ENCODE results near the gene KBTBD12.

KBTBD12 gene

DNA sequence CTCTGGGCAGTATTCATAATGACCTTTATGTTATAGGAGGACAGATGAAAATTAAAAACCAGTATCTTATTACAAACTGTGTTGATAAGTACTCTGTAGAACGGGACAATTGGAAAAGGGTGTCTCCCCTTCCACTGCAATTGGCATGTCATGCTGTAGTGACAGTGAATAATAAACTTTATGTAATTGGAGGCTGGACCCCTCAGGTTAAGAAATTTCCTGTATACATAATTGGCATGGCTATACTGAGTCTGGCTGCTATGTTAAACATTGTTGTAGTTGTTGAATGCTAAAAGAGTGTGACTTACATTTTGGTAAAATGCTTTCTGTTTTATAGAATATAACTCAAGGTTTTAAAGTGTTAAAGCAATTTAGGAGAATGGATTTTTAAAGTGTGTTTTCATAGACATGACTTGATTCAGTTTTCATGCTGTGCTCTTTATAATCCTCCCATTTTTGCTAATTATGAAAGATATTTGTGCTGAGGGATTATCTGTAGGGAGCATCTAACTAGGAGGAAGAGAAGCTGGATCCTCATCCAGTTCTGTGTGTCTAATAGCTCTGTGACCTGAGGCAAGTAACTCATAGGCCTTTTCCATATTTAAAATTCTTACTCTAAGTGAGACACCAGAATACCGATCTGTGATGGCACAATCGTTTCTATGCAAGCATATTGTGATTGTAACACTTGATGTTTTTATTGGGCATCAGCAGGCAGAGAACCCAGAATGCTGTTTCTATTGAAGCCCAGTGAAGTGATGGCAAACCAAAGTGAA, 13.0 kb downstream of the KBTBD12 start:
- DNase-seq (ENCODE audit: low read depth) = no peak

GRCh38 chr3:127929818-127930413, 14.9 kb downstream of the KBTBD12 start:
- DNase-seq (ENCODE audit: low read depth) = no peak
- Histone ChIP-seq H3K9ac (ENCODE audit: low read length) (no peak overlapping the region), H3K36me3 (ENCODE audit: control insufficient read depth, insufficient read depth, low read length, severe bottlenecking) (no peaks in the 10 kb centered on the region)

More for the DNA sequence above, 13.0 kb downstream of the KBTBD12 start:
- Histone ChIP-seq H3K36me3 (ENCODE audit: control insufficient read depth, insufficient read depth, low read length, severe bottlenecking) (no peaks in the 10 kb centered on the region), H3K9ac (ENCODE audit: low read length) (no peak overlapping the region), H3K4me3 (ENCODE audit: low read length) (no peak overlapping the region), H3K9me3 (ENCODE audit: control insufficient read depth, low read length) (no peaks in the 10 kb centered on the region), H3K4me1 (ENCODE audit: control insufficient read depth, insufficient read depth, low read length) (peaks cover 7% of the 10 kb centered on the region), H3K27me3 (replicated peaks; ENCODE audit: control insufficient read depth, insufficient read depth, low read length) (peaks cover 2% of the 10 kb centered on the region)

GRCh38 chr3:127933396-127933795, 18.4 kb downstream of the KBTBD12 start:
- Histone ChIP-seq H3K27me3 (replicated peaks; ENCODE audit: control insufficient read depth, insufficient read depth, low read length) (no peaks in the 10 kb centered on the region), H3K36me3 (ENCODE audit: control insufficient read depth, insufficient read depth, low read length, severe bottlenecking) (no peaks in the 10 kb centered on the region), H3K9me3 (ENCODE audit: control insufficient read depth, low read length) (peaks cover 13% of the 10 kb centered on the region), H3K4me3 (ENCODE audit: low read length) (no peak overlapping the region), H3K9ac (ENCODE audit: low read length) (no peak overlapping the region), H3K4me1 (ENCODE audit: control insufficient read depth, insufficient read depth, low read length) (peaks cover 13% of the 10 kb centered on the region)
- no peak for DNase-seq (ENCODE audit: low read depth)

More at GRCh38 chr3:127929818-127930413, 14.9 kb downstream of the KBTBD12 start:
- Histone ChIP-seq H3K4me3 (ENCODE audit: low read length) (no peak overlapping the region), H3K9me3 (ENCODE audit: control insufficient read depth, low read length) (no peaks in the 10 kb centered on the region), H3K4me1 (ENCODE audit: control insufficient read depth, insufficient read depth, low read length) (peaks cover 13% of the 10 kb centered on the region), H3K27me3 (replicated peaks; ENCODE audit: control insufficient read depth, insufficient read depth, low read length) (no peaks in the 10 kb centered on the region)

DNA sequence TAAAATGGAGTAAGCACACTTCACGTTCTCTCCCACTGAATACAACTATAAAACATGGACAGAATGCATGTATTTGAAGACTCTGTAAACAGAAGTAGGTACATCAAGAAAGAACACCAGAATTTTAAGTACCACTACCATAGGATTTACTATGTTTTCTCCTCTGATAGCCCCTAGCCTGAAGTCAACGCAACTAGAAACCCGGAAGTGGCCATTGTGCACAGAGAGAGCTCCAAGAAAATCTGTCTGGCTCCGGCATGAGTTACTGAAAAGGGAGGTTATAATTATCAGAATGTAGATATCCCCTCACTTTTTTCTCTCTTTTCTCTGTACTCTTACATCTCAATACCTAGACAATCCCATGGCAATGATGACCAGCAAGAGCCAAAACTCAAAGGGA, 23.8 kb downstream of the KBTBD12 start:
- no peak for DNase-seq (ENCODE audit: low read depth)
- H3K9me3 ChIP-seq (ENCODE audit: control insufficient read depth, low read length) = peaks cover 34% of the 10 kb centered on the region
- no peak overlapping the region for H3K4me3 ChIP-seq (ENCODE audit: low read length)
- H3K4me1 ChIP-seq (ENCODE audit: control insufficient read depth, insufficient read depth, low read length) = no peaks in the 10 kb centered on the region
- H3K9ac ChIP-seq (ENCODE audit: low read length) = no peak overlapping the region
- H3K36me3 ChIP-seq (ENCODE audit: control insufficient read depth, insufficient read depth, low read length, severe bottlenecking) = no peaks in the 10 kb centered on the region
- H3K27me3 ChIP-seq (replicated peaks; ENCODE audit: control insufficient read depth, insufficient read depth, low read length) = no peaks in the 10 kb centered on the region

GRCh38 chr3:127940116-127940515, 25.1 kb downstream of the KBTBD12 start:
- H3K4me1 ChIP-seq (ENCODE audit: control insufficient read depth, insufficient read depth, low read length) = no peaks in the 10 kb centered on the region
- no peak overlapping the region for H3K4me3 ChIP-seq (ENCODE audit: low read length)
- no peaks in the 10 kb centered on the region for H3K27me3 ChIP-seq (replicated peaks; ENCODE audit: control insufficient read depth, insufficient read depth, low read length)
- no peaks in the 10 kb centered on the region for H3K36me3 ChIP-seq (ENCODE audit: control insufficient read depth, insufficient read depth, low read length, severe bottlenecking)
- peaks cover 39% of the 10 kb centered on the region for H3K9me3 ChIP-seq (ENCODE audit: control insufficient read depth, low read length)
- no peak overlapping the region for H3K9ac ChIP-seq (ENCODE audit: low read length)
- DNase-seq (ENCODE audit: low read depth) = no peak

GRCh38 chr3:127942613-127943012, 27.6 kb downstream of the KBTBD12 start:
- DNase-seq (ENCODE audit: low read depth) = no peak
- H3K9me3 ChIP-seq (ENCODE audit: control insufficient read depth, low read length) = peaks cover 31% of the 10 kb centered on the region
- H3K36me3 ChIP-seq (ENCODE audit: control insufficient read depth, insufficient read depth, low read length, severe bottlenecking) = no peaks in the 10 kb centered on the region
- H3K4me1 ChIP-seq (ENCODE audit: control insufficient read depth, insufficient read depth, low read length) = peaks cover 5% of the 10 kb centered on the region
- H3K9ac ChIP-seq (ENCODE audit: low read length) = no peak overlapping the region
- H3K4me3 ChIP-seq (ENCODE audit: low read length) = no peak overlapping the region
- H3K27me3 ChIP-seq (replicated peaks; ENCODE audit: control insufficient read depth, insufficient read depth, low read length) = no peaks in the 10 kb centered on the region

DNA sequence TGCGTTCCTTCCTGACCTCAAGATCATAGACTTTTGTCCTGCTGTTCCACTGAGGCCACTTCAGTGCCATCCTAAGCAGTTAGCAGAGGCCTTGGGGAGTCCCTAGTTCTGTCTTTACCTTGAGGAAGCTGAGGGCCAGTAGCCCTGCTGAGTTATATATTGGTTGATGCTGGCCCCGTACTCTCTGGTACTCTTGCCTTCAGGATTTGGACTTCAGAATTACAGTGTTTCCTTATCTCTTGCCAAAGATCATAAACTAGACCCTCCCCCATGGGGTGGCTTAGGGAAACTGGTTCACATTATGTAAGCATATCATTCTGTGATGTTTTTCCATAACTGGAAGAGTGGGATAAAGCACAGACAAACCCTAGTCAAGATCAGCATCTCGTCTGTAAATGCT, 33.2 kb downstream of the KBTBD12 start:
- DNase-seq (ENCODE audit: low read depth) = no peak
- Histone ChIP-seq H3K4me3 (ENCODE audit: low read length) (no peak overlapping the region), H3K36me3 (ENCODE audit: control insufficient read depth, insufficient read depth, low read length, severe bottlenecking) (no peaks in the 10 kb centered on the region), H3K27me3 (replicated peaks; ENCODE audit: control insufficient read depth, insufficient read depth, low read length) (no peaks in the 10 kb centered on the region), H3K9me3 (ENCODE audit: control insufficient read depth, low read length) (peaks cover 7% of the 10 kb centered on the region), H3K4me1 (ENCODE audit: control insufficient read depth, insufficient read depth, low read length) (peaks cover 34% of the 10 kb centered on the region), H3K9ac (ENCODE audit: low read length) (no peak overlapping the region)

GRCh38 chr3:127949446-127950055, 34.5 kb downstream of the KBTBD12 start:
- Histone ChIP-seq H3K27me3 (replicated peaks; ENCODE audit: control insufficient read depth, insufficient read depth, low read length) (no peaks in the 10 kb centered on the region), H3K4me1 (ENCODE audit: control insufficient read depth, insufficient read depth, low read length) (peaks cover 42% of the 10 kb centered on the region), H3K9me3 (ENCODE audit: control insufficient read depth, low read length) (no peaks in the 10 kb centered on the region), H3K9ac (ENCODE audit: low read length) (no peak overlapping the region), H3K36me3 (ENCODE audit: control insufficient read depth, insufficient read depth, low read length, severe bottlenecking) (no peaks in the 10 kb centered on the region), H3K4me3 (ENCODE audit: low read length) (no peak overlapping the region)
- no peak for DNase-seq (ENCODE audit: low read depth)

- H3K4me1 ChIP-seq (ENCODE audit: control insufficient read depth, insufficient read depth, low read length) = peaks cover 42% of the 10 kb centered on the region
- H3K4me3 ChIP-seq (ENCODE audit: low read length) = no peak overlapping the region
- H3K36me3 ChIP-seq (ENCODE audit: control insufficient read depth, insufficient read depth, low read length, severe bottlenecking) = no peaks in the 10 kb centered on the region
- H3K9ac ChIP-seq (ENCODE audit: low read length) = no peak overlapping the region
- no peak for DNase-seq (ENCODE audit: low read depth)
- H3K9me3 ChIP-seq (ENCODE audit: control insufficient read depth, low read length) = no peaks in the 10 kb centered on the region
- H3K27me3 ChIP-seq (replicated peaks; ENCODE audit: control insufficient read depth, insufficient read depth, low read length) = no peaks in the 10 kb centered on the region
Measured at GRCh38 chr3:127951276-127951675, 36.2 kb downstream of the KBTBD12 start.

DNA sequence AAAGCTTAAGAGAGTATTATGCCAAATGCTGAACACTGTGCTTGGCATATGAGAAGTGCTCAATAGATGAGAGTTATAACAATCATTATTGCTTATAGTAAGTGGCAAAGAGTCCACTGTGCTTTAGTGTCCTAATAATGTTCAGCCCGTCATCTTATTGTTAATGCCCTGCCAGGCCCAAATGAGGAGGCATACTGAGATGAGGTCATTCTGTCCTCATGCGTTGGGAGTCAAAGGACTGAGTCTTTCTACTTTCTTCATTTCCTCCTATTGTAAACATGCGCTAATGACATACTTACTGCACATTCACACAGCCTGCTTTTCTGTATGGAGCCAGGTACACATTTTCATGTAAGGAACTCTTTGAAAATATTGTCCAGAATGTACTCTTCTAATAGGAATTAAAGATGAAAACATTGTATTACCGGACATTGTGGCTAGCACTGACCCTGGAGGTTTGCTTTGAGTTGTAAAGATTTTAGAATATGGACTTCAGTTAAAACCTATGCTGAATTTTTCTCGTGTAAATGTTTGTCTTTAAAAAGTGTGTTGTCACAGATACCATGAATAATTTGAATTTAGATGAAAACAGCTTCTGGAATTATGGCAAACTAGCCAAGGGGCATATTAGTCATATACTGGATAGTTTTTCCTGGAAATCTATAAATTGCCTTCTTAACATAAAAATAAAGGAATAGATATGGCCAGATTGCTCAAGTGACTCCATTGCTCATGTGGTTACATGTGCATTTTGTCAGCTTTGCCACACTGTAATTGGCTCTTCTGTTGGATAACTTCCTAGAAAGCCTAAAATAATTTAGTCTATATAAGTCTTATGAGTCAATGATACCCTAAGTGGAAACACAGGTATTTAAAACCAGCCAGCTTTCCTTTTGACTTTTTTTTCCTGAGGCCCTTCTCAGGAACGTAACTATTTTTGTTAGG, 38.3 kb downstream of the KBTBD12 start:
- Histone ChIP-seq H3K9me3 (ENCODE audit: control insufficient read depth, low read length) (no peaks in the 10 kb centered on the region), H3K4me1 (ENCODE audit: control insufficient read depth, insufficient read depth, low read length) (peaks cover 34% of the 10 kb centered on the region), H3K4me3 (ENCODE audit: low read length) (no peak overlapping the region), H3K9ac (ENCODE audit: low read length) (no peak overlapping the region), H3K36me3 (ENCODE audit: control insufficient read depth, insufficient read depth, low read length, severe bottlenecking) (no peaks in the 10 kb centered on the region), H3K27me3 (replicated peaks; ENCODE audit: control insufficient read depth, insufficient read depth, low read length) (no peaks in the 10 kb centered on the region)
- DNase-seq (ENCODE audit: low read depth) = peak; percentile 33

DNA sequence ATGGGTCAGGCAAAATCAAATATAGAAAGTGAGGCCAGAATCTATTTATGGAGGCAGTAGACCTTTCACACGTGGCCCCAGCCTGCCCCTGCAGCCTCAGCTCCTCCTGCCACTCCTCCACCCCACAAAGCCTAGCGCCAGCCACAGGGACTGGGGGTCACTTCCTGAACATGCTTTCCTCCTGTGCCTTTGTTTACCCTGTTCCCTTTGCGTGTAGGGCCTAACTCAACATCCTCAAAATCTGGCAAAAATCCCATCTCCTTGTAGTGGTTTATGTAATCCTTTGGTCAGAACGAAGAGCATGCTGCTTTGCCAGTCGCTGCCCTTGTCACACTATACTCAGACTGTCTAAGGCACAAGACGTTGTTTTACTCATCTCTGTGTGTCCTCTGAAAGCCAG, 39.6 kb downstream of the KBTBD12 start:
- Histone ChIP-seq H3K36me3 (ENCODE audit: control insufficient read depth, insufficient read depth, low read length, severe bottlenecking) (no peaks in the 10 kb centered on the region), H3K4me3 (ENCODE audit: low read length) (no peak overlapping the region), H3K9ac (ENCODE audit: low read length) (no peak overlapping the region), H3K4me1 (ENCODE audit: control insufficient read depth, insufficient read depth, low read length) (peaks cover 27% of the 10 kb centered on the region), H3K9me3 (ENCODE audit: control insufficient read depth, low read length) (no peaks in the 10 kb centered on the region), H3K27me3 (replicated peaks; ENCODE audit: control insufficient read depth, insufficient read depth, low read length) (no peaks in the 10 kb centered on the region)
- DNase-seq (ENCODE audit: low read depth) = no peak

Data from adipocyte (in vitro differentiated cells).